Measurements from ENCODE around the gene HRAS. TPM values are rescaled to one million over a fixed set of nuclear protein-coding genes. Genes with fewer than 3 reads are reported as not detected.
A peak's percentile ranks its signal among the peaks of the same experiment; 100 is the strongest.

The HRAS gene
- total RNA-seq, 1 donor from 2014 or later = 68.3 TPM

GRCh38 chr11:531919-532526, 3.4 kb downstream of the HRAS start:
- Mint-ChIP-seq H3K27me3 (ENCODE audit: unreplicated experiment) (no peaks in the 10 kb centered on the region), H3K4me3 (ENCODE audit: unreplicated experiment) (peak overlapping the region; percentile 18), H3K27ac (ENCODE audit: unreplicated experiment) (no peak overlapping the region), H3K4me1 (ENCODE audit: unreplicated experiment) (peaks cover 9% of the 10 kb centered on the region), H3K9me3 (ENCODE audit: unreplicated experiment) (no peaks in the 10 kb centered on the region), H3K36me3 (ENCODE audit: unreplicated experiment) (peaks cover 6% of the 10 kb centered on the region)
- DNase-seq (ENCODE audit: extremely low spot score, unreplicated experiment) = no peak
- TF ChIP-seq, protein P1, sequence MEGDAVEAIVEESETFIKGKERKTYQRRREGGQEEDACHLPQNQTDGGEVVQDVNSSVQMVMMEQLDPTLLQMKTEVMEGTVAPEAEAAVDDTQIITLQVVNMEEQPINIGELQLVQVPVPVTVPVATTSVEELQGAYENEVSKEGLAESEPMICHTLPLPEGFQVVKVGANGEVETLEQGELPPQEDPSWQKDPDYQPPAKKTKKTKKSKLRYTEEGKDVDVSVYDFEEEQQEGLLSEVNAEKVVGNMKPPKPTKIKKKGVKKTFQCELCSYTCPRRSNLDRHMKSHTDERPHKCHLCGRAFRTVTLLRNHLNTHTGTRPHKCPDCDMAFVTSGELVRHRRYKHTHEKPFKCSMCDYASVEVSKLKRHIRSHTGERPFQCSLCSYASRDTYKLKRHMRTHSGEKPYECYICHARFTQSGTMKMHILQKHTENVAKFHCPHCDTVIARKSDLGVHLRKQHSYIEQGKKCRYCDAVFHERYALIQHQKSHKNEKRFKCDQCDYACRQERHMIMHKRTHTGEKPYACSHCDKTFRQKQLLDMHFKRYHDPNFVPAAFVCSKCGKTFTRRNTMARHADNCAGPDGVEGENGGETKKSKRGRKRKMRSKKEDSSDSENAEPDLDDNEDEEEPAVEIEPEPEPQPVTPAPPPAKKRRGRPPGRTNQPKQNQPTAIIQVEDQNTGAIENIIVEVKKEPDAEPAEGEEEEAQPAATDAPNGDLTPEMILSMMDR (IDR thresholded peaks at IDR 0.05) = no peak

DNA sequence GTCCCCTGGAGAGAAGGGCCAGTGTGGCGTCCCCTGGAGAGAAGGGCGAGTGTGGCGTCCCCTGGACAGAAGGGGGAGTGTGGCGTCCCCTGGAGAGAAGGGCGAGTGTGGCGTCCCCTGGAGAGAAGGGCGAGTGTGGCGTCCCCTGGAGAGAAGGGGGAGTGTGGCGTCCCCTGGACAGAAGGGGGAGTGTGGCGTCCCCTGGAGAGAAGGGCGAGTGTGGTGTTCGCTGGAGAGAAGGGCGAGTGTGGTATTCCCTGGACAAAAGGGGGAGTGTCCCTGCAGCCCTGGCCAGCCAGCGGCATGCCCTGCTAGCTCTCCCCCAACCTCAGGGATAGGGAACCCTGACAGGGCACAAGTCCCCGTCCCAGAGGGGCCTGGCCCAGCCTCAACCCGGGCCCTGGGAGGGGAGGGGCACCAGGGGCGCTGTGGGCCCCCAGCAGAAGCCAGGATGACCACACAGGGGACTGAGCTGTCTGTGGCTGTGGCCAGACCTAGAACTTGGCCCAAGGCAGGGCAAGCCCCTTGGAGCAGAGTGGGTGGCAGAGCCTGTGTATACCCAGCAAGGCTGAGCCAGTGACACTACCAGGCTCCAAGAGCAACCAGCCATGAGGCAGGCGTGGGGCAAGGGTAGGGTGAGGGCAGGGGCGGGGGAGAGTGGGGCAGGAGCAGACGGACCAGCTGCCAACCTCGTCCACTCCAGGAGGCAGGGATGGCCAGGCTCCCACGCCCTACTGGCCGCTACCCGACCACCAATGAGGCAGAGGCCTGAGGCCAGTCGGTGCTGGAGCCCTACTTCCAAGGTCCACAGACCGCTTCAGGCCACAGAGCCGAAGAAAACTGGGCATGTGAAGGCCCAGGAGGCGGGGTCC, 4.2 kb downstream of the HRAS start:
- no peak for DNase-seq (ENCODE audit: extremely low spot score, unreplicated experiment)
- no peaks in the 10 kb centered on the region for H3K9me3 Mint-ChIP-seq (ENCODE audit: unreplicated experiment)
- H3K36me3 Mint-ChIP-seq (ENCODE audit: unreplicated experiment) = peaks cover 6% of the 10 kb centered on the region
- no peak overlapping the region for H3K27ac Mint-ChIP-seq (ENCODE audit: unreplicated experiment)
- H3K4me3 Mint-ChIP-seq (ENCODE audit: unreplicated experiment) = no peak overlapping the region
- H3K27me3 Mint-ChIP-seq (ENCODE audit: unreplicated experiment) = no peaks in the 10 kb centered on the region
- TF ChIP-seq, protein P1 (IDR thresholded peaks at IDR 0.05) = no peak
- H3K4me1 Mint-ChIP-seq (ENCODE audit: unreplicated experiment) = peaks cover 6% of the 10 kb centered on the region

DNA sequence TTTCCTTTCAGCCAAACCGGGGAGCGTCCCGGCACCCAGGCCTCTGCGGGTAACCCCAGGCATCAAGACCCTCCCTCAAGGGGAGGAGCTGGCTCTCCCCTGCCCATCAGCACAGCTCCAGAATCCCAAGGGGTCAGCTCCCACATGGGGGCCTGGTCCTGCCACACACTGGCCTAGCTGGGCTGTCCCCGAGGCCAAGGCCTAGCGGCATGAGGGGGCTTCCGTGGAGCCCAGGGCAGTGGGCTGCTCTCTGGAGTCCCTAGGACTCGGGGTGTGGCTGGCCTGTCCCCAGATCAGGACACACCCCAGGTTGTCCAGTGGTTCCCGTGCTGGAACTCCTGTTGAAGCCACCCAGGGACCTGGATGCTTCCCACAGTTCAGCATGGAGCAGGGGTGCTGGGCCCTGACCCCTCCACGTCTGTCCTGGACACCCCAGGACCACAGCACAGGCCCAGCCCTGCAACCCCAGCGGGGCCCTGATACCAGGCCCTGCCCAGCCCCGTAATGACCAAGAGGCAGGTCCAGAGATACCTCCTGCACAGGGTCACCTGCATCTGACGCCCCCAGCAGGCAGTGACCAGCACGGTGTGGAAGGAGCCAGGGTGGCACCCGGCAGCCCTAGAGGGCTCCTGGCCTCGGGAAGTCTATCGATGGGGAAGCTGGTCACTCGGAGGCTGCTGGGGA, 5.5 kb downstream of the HRAS start:
- TF ChIP-seq, protein P1 (IDR thresholded peaks at IDR 0.05) = no peak
- peaks cover 6% of the 10 kb centered on the region for H3K36me3 Mint-ChIP-seq (ENCODE audit: unreplicated experiment)
- no peaks in the 10 kb centered on the region for H3K27me3 Mint-ChIP-seq (ENCODE audit: unreplicated experiment)
- H3K4me1 Mint-ChIP-seq (ENCODE audit: unreplicated experiment) = peaks cover 4% of the 10 kb centered on the region
- DNase-seq (ENCODE audit: extremely low spot score, unreplicated experiment) = no peak
- no peak overlapping the region for H3K4me3 Mint-ChIP-seq (ENCODE audit: unreplicated experiment)
- H3K9me3 Mint-ChIP-seq (ENCODE audit: unreplicated experiment) = no peaks in the 10 kb centered on the region
- H3K27ac Mint-ChIP-seq (ENCODE audit: unreplicated experiment) = no peak overlapping the region

DNA sequence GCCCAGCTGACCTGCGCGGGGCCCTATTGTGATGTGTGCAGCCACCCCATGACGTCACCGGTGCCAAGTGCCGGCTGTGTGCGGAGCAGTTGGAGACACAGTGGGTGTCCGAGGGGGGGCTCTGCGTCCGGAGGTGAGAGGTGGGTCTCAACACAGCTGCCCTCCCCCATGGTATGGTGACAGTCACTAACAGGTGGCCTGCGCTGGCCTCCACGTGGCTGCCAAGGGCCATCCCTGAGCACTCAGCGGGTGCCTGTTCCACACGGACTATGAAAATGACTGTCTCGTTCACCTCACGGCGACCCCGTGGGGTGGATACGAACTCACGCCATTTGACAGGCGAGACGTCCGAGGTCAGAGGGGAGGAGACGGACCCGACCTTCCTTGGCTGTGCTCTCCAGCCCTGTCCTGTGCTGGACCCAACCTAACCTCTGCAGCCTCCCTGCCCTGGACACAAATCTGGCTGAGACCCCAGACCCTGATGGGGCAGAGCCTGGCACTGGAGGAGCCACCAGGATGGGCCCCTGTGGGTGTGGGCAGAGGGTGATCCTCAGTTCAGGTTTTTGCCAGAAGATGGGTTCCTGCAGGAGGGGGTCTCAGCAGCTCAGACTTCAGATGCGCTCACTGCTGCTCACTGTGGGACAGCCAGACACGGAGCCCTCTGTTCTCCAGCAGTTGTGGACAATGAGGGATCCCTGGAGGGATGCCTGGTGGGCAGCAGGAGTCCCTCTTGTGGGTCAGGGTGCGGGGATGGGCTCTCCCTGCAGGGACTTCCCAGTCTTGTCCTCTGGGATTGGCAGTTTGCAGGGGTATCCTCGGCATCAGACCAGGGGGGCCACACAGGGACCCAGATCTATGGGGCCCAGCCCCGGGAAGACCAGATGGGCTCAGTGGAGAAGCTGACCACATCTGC, 6.3 kb downstream of the HRAS start:
- H3K4me1 Mint-ChIP-seq (ENCODE audit: unreplicated experiment) = peaks cover 3% of the 10 kb centered on the region
- H3K4me3 Mint-ChIP-seq (ENCODE audit: unreplicated experiment) = no peak overlapping the region
- H3K27ac Mint-ChIP-seq (ENCODE audit: unreplicated experiment) = no peak overlapping the region
- no peak for DNase-seq (ENCODE audit: extremely low spot score, unreplicated experiment)
- no peaks in the 10 kb centered on the region for H3K27me3 Mint-ChIP-seq (ENCODE audit: unreplicated experiment)
- no peaks in the 10 kb centered on the region for H3K9me3 Mint-ChIP-seq (ENCODE audit: unreplicated experiment)
- TF ChIP-seq, protein P1 (IDR thresholded peaks at IDR 0.05) = no peak
- H3K36me3 Mint-ChIP-seq (ENCODE audit: unreplicated experiment) = peaks cover 6% of the 10 kb centered on the region
